SK-N-MC (cell line): ENCODE measurements around the gene CAMTA1.

Experiments
- EZH2 ChIP-seq: fragments of 200-600 bp; sonication (generic); IDR thresholded peaks from one replicate; pipeline ENCODE4 v1.6.1; 2017; ENCODE audit warnings: antibody characterized with exemption
- FOXP2 ChIP-seq: optimal IDR thresholded peaks from 2 replicates; pipeline ENCODE3; 2011; ENCODE audit warnings: mild to moderate bottlenecking, moderate library complexity; ENCODE audit not compliant: insufficient read depth; ENCODE audit errors: extremely low read length, control extremely low read depth
- POLR2AphosphoS5 ChIP-seq: IDR thresholded peaks from 2 replicates; pipeline ENCODE4 v1.6.1; 2012; ENCODE audit warnings: mild to moderate bottlenecking, low read depth, low read length, borderline replicate concordance

DNA sequence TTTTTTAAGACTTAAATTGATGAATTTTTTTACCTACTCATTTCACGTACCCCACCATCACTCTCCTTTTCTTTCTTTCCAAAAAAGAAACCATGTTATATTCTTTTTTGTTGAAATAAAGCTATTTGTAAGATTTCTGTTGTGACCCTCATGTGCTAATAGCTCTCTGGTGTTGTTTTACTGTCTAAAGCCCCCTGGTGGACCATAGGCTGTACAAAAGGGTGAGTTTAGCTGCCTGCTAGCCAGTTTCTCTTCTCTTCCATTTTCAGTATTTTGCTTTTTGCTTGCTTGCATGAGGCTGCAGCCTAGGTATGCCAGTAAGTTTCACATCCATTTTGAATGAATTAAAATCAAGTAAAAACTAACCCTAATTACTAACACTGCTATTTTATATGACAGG lies 970.2 kb downstream of the CAMTA1 start:
- TF ChIP-seq EZH2 (no peak), POLR2AphosphoS5 (no peak), FOXP2 (no peak)
